HepG2 (cell line): ENCODE data around the gene ENGASE. TPM values are rescaled to one million over a fixed set of nuclear protein-coding genes. Genes with fewer than 3 reads are reported as not detected.

Source experiments
- CEBPZ ChIP-seq: IDR thresholded peaks from 2 replicates; pipeline ENCODE4 v1.6.1; 2012; ENCODE audit warnings: low read length, improper control_type of control experiment
- KDM4B ChIP-seq: sonication (generic); formaldehyde crosslinking; IDR thresholded peaks from 2 replicates; pipeline ENCODE4 v1.4.0; 2020; ENCODE audit warnings: missing genetic modification reagents
- NFAT5 ChIP-seq: sonication (generic); formaldehyde crosslinking; IDR thresholded peaks from 2 replicates; pipeline ENCODE4 v1.4.0; 2020; ENCODE audit warnings: missing genetic modification reagents
- YY1 ChIP-seq: IDR thresholded peaks from 2 replicates; pipeline ENCODE4 v1.6.1; 2011; ENCODE audit warnings: low read length, low read depth, moderate library complexity, mild to moderate bottlenecking; ENCODE audit not compliant: insufficient read depth, insufficient replicate concordance
- ZNF589 ChIP-seq: sonication (generic); formaldehyde crosslinking; conservative IDR thresholded peaks from 2 replicates; pipeline ENCODE4 v1.8.0; 2022; ENCODE audit warnings: mild to moderate bottlenecking, moderate library complexity, missing genetic modification reagents
- ZNF646 ChIP-seq: sonication (generic); formaldehyde crosslinking; IDR thresholded peaks from 2 replicates; pipeline ENCODE4 v1.9.0; 2021; ENCODE audit warnings: mild to moderate bottlenecking, missing genetic modification reagents
- ZNF672 ChIP-seq: sonication (generic); formaldehyde crosslinking; IDR thresholded peaks from 2 replicates; pipeline ENCODE4 v1.8.1; 2022; ENCODE audit warnings: missing genetic modification reagents
- ZNF678 ChIP-seq: sonication (generic); formaldehyde crosslinking; IDR thresholded peaks from 2 replicates; pipeline ENCODE4 v1.4.0; 2020; ENCODE audit warnings: mild to moderate bottlenecking, missing genetic modification reagents
- polyA plus RNA-seq, 8 experiments: library from polyadenylated mRNA; depleted of rRNA in 3 of 8; stranded (reverse) in 7 of 8; unstranded in 1 of 8; fragments of >200 nt; fragmentation: Illumina TruSeq in 4 of 8; extraction: Trizol in 4 of 8; gene quantifications; 2 replicates each; pipeline versions ENCODE4 v1.2.1 to v1.2.3, GENCODE V29; 2011 to 2016; ENCODE audit warnings: low read depth in 4 of 8, missing spikeins in 1 of 8, mixed read lengths in 1 of 8; ENCODE audit not compliant: insufficient read depth in 1 of 8
- total RNA-seq, 5 experiments: library from RNA; depleted of rRNA; stranded (reverse); fragments of >200 nt; fragmentation: Illumina TruSeq; extraction: Trizol; gene quantifications; 2 replicates each; pipeline ENCODE4 v1.2.3, GENCODE V29; 2016; ENCODE audit warnings: low read depth in 1 of 5

The ENGASE gene
- total and polyA plus RNA-seq, 2 of the 13 experiments (the other 11 are each of a cell fraction or from before 2014, with no cell fraction given), result 10.6 to 18.1 TPM

- TF ChIP-seq ZNF646 (CRISPR knock-in tag) (no peak), CEBPZ (no peak), NFAT5 (CRISPR knock-in tag) (no peak), KDM4B (no peak), ZNF672 (CRISPR knock-in tag) (no peak), YY1 (no peak), ZNF678 (no peak), ZNF589 (no peak)
These were observed 11.9 kb upstream of the ENGASE start (continued) for GRCh38 chr17:79062691-79063090.
